Measurements from ENCODE around the gene ASB5. TPM values are rescaled to one million over a fixed set of nuclear protein-coding genes. Genes with fewer than 3 reads are reported as not detected.

The ASB5 gene
- polyA plus RNA-seq, 1 donor: 133 TPM

Other genes with a start within 250 kb of the ASB5 start
- 0.97 TPM for gene WDR17, start 203.4 kb downstream of the ASB5 start, polyA plus RNA-seq (ENCODE audit: insufficient read length)
- 0.24 TPM for gene SPATA4, start 73.6 kb downstream of the ASB5 start, polyA plus RNA-seq (ENCODE audit: insufficient read length)
- 53.9 TPM for gene SPCS3, start 50.7 kb upstream of the ASB5 start, polyA plus RNA-seq (ENCODE audit: insufficient read length)

Measured in forelimb muscle (tissue), 1 donor.